HUES64 (cell line): ENCODE results near the gene NOC4L.

Source experiments
- H3K27ac ChIP-seq: 2 replicates; pipeline ENCODE4 v1.7.0; 2013; ENCODE audit warnings: low read depth, low read length, inconsistent platforms
- H3K27me3 ChIP-seq: 2 replicates; pipeline ENCODE4 v1.6.1; 2013; ENCODE audit warnings: mild to moderate bottlenecking, low read length; ENCODE audit not compliant: insufficient read depth
- H3K36me3 ChIP-seq: 2 replicates; pipeline ENCODE4 v1.6.1; 2013; ENCODE audit warnings: mild to moderate bottlenecking, low read length; ENCODE audit not compliant: insufficient read depth
- H3K4me1 ChIP-seq: 2 replicates; pipeline ENCODE4 v1.6.1; 2013; ENCODE audit warnings: mild to moderate bottlenecking, low read length, moderate library complexity; ENCODE audit not compliant: insufficient read depth
- H3K4me3 ChIP-seq: 2 replicates; pipeline ENCODE4 v1.5.1; 2013; ENCODE audit warnings: mild to moderate bottlenecking, low read length, moderate library complexity
- H3K9ac ChIP-seq: 2 replicates; pipeline ENCODE4 v1.6.1; 2013; ENCODE audit warnings: mild to moderate bottlenecking, low read depth, low read length
- H3K9me3 ChIP-seq: 2 replicates; pipeline ENCODE4 v1.6.1; 2013; ENCODE audit warnings: low read depth, low read length; ENCODE audit not compliant: insufficient read depth
- WGBS: fragments of 150-250, 120-280 bp; methylation state at CpG from one replicate; pipeline ENCODE4 v1.1.7; 2013; ENCODE audit warnings: missing lambda C conversion rate; 5-methylcytosine and 5-hydroxymethylcytosine counted together

The NOC4L gene

DNA sequence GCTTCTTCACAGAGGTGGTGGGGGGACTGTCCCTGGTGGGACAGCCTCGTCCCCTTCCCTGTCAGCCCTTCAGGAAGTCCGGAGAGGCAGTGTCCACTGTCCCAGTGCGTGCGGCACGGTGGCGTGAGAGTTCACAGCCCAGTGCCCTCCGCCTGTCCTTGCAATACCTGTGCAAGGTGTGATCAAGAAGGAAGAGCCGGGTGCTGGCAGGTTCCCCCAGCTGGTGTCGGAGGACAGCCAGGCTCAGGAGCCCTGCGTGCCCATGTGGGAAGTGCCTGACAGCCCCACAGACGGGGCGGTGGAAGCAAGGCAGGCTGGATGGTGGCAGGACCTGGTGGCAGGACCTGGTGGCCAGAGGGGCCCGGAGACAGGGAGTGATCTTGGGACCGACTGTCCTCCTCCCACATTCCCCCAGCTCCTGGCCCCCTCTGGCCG, 16.4 kb downstream of the NOC4L start:
- WGBS = 87% methylated on average over 15 of the region's 15 CpGs
- H3K4me3 ChIP-seq = no peak overlapping the region
- peaks cover 5% of the 10 kb centered on the region; the same call in 1 of the 2 replicates for H3K27me3 ChIP-seq
- no peak overlapping the region for H3K9ac ChIP-seq
- H3K36me3 ChIP-seq = peaks cover 15% of the 10 kb centered on the region
- no peaks in the 10 kb centered on the region for H3K4me1 ChIP-seq
- no peak overlapping the region for H3K27ac ChIP-seq
- peaks cover 19% of the 10 kb centered on the region for H3K9me3 ChIP-seq

DNA sequence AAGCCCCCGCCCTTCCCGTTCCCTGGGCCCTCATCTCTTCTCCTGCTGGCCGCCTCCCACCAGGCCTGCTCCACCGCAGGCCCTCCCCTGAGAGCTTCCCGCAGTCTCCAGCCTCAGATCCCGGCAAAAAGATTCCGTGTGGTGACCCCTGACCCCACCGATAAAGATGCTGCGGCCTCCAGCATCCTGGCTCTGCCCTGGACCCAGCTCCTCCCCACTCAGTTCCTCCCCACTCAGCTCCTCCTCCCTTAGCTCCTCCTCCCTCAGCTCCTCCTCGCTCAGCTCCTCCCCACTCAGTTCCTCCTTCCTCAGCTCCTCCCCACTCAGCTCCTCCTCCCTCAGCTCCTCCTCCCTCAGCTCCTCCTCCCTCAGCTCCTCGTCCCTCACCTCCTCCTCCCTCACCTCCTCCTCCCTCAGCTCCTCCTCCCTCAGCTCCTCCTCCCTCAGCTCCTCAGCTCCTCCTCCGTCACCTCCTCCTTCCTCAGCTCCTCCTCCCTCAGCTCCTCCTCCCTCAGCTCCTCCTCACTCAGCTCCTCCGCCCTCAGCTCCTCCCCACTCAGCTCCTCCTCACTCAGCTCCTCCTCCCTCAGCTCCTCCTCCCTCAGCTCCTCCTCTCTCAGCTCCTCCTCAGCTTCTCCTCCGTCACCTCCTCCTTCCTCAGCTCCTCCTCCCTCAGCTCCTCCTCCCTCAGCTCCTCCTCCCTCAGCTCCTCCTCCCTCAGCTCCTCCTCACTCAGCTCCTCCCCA, 17.0 kb downstream of the NOC4L start:
- H3K27ac ChIP-seq = no peak overlapping the region
- H3K4me1 ChIP-seq = no peaks in the 10 kb centered on the region
- H3K27me3 ChIP-seq = peaks cover 5% of the 10 kb centered on the region; the same call in 1 of the 2 replicates
- H3K9ac ChIP-seq = no peak overlapping the region
- H3K4me3 ChIP-seq = no peak overlapping the region
- 72% methylated on average over 14 of the region's 14 CpGs for WGBS
- H3K9me3 ChIP-seq = peaks cover 25% of the 10 kb centered on the region
- peaks cover 13% of the 10 kb centered on the region for H3K36me3 ChIP-seq

DNA sequence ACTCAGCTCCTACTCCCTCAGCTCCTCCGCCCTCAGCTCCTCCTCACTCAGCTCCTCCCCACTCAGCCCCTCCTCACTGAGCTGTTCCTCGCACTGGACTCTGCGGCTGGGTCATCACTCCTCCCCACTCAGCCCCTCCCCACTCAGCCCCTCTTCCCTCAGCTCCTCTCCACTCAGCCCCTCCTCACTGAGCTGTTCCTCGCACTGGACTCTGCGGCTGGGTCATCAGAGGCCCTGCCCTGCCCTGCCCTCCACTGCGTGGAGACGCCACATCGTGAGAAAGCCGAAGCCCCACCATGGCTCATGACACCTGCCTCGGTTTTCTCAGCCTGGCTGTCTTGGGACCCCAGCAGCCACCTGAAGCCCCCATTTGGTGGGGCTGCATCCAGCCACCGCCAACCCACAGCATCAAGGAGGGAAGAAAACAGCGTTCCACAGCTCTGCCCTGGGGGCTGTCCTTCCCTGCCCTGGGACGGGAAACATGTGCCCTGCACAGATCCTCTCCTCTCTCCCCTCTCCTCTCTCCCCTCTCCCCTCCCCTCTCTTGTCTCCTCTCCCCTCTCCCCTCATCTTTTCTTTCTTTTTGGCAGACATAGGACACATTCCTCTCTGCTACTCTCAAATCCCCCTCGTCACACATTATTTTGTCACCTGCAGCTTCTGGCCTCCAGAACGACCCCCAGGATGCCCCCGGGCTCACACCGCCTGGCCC, 17.7 kb downstream of the NOC4L start:
- H3K4me1 ChIP-seq = no peaks in the 10 kb centered on the region
- peaks cover 5% of the 10 kb centered on the region; the same call in 1 of the 2 replicates for H3K27me3 ChIP-seq
- H3K36me3 ChIP-seq = peaks cover 6% of the 10 kb centered on the region
- H3K9ac ChIP-seq = no peak overlapping the region
- 70% methylated on average over 17 of the region's 17 CpGs for WGBS
- H3K27ac ChIP-seq = no peak overlapping the region
- H3K4me3 ChIP-seq = no peak overlapping the region
- peaks cover 18% of the 10 kb centered on the region for H3K9me3 ChIP-seq

DNA sequence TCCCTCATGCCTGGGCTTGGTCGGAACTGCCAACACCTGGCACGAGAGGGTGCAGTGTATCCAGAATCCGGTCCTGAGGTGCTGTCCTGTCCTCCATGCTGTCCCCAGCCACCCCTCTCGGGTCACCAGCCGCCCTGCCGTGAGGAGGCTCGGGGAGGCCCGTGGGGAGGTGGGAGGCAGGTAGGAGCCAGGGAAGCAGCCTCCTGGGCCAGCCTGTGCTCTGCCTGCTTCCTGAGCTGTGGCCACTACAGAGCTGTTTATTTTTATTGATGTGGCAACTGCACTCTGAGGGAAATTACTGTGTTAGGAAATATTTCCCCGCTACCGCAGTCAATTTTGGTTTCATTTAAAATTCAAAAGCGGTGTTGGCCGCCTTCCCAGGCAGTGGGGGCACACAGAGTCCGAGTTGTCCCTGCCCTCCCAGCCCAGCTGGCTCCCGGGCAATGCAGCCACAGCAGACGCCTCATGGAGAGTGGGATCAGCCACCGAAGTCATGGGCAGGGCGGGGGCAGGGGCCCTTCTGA, 18.3 kb downstream of the NOC4L start:
- peaks cover 17% of the 10 kb centered on the region for H3K9me3 ChIP-seq
- H3K4me1 ChIP-seq = no peaks in the 10 kb centered on the region
- no peak overlapping the region for H3K4me3 ChIP-seq
- H3K27ac ChIP-seq = no peak overlapping the region
- WGBS = 70% methylated on average over 17 of the region's 17 CpGs
- H3K27me3 ChIP-seq = peaks cover 5% of the 10 kb centered on the region; the same call in 1 of the 2 replicates
- peaks cover 5% of the 10 kb centered on the region for H3K36me3 ChIP-seq
- H3K9ac ChIP-seq = no peak overlapping the region

DNA sequence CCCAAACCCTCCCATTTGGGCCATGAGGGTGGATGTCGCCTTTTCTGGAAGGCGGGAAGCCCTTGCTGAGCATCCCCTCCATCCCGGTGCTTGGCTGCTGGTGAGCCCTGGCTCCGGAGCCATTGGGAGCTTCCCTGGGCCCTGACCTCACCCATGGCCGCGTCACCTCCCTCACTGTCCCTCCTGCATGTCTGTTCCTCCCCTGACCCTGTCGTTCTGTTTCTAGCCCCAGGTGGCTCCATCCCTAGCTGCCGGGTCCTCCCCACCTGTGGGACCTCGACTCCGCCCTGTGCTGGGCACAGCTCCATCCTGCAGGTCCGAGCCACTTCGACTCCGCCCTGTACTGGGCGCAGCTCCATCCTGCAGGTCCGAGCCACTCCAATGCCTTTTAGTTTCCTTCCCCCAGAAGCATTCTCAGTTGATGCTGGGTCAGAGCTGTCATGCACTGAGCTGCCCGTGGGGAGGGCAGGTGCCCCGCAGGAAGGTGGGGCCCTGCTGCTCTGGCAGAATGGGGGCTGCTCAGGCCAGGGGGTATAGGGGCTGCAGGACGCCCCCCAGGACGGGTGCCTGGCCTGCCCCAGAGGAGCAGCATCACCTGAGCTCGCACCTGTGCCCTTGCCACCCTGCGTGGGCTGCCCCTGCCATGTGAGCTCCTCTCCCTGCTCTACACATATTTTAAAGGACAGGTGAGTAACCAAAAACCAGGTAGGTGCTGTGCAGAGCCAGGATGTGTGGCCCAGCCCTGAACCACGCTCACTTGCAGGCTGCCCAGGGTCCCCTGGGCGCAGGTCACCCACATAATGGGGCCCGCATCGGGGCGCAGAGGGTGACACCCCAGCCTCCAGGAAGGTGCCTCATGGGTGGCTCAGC, 19.0 kb downstream of the NOC4L start:
- H3K9me3 ChIP-seq = peaks cover 10% of the 10 kb centered on the region
- 77% methylated on average over 26 of the region's 26 CpGs for WGBS
- H3K27me3 ChIP-seq = peaks cover 5% of the 10 kb centered on the region; the same call in 1 of the 2 replicates
- no peak overlapping the region for H3K27ac ChIP-seq
- no peaks in the 10 kb centered on the region for H3K4me1 ChIP-seq
- H3K4me3 ChIP-seq = no peak overlapping the region
- H3K9ac ChIP-seq = no peak overlapping the region
- no peaks in the 10 kb centered on the region for H3K36me3 ChIP-seq

DNA sequence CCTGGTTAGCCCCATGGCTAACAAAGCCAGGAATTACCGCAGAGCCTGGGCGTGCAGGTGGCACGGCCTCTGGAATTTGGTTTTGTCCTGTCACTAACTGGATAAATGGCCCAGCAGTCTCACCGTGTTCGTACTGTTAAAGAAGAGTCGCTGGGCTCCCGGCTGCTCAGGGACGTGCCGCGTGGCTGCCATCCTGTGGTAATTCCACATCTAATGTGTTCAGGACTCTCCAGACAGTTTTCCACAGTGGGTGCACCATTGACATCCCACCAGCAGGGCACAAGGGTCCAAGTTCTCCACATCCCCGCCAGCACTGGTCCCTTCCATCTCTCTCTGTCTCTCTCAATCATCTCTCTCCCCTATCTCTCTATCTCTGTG, 19.6 kb downstream of the NOC4L start:
- WGBS = 73% methylated on average over 11 of the region's 11 CpGs
- H3K36me3 ChIP-seq = no peaks in the 10 kb centered on the region
- peaks cover 10% of the 10 kb centered on the region for H3K9me3 ChIP-seq
- H3K27me3 ChIP-seq = peaks cover 5% of the 10 kb centered on the region; the same call in 1 of the 2 replicates
- H3K4me1 ChIP-seq = no peaks in the 10 kb centered on the region
- H3K27ac ChIP-seq = no peak overlapping the region
- no peak overlapping the region for H3K4me3 ChIP-seq
- H3K9ac ChIP-seq = no peak overlapping the region

DNA sequence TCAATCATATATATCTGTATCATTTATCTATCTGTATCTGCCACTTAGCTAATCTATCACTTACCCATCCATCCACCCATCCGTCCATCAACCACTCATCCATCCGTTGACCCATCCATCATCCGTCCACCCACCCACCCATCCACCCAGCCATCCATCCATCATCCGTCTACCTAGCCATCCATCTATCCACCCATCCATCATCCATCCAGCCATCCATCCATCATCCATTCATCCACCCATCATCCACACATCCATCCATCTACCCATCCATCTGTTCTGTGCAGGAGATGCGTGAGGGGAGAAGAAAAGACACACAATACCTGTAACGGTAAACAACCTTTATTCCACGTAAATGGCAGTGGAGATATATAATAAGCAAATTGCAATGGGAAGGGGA, 20.2 kb downstream of the NOC4L start:
- Histone ChIP-seq H3K4me3 (no peak overlapping the region), H3K27ac (no peak overlapping the region), H3K9ac (no peak overlapping the region), H3K4me1 (no peaks in the 10 kb centered on the region), H3K36me3 (no peaks in the 10 kb centered on the region), H3K27me3 (peaks cover 5% of the 10 kb centered on the region; the same call in 1 of the 2 replicates), H3K9me3 (peaks cover 10% of the 10 kb centered on the region)
- 92% methylated on average over 5 of the region's 7 CpGs for WGBS

DNA sequence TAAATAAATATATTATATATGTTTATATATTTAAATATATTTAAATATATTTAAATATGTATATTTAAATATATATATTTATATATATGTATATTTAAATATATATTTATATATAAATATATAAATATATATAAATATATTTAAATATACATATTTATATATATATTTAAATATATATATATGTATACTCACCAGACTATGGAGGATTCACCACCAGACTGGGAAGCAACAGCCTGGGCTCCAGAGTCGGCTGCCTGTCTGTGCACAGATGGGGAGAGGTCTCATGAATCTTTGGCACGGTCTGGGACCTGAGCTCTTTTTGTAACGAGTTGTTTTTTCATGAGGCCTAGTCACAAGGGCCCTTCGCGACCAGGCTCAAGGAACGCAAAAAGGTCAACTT, 21.3 kb downstream of the NOC4L start:
- Histone ChIP-seq H3K27me3 (peaks cover 5% of the 10 kb centered on the region; the same call in 1 of the 2 replicates), H3K36me3 (no peaks in the 10 kb centered on the region), H3K27ac (no peak overlapping the region), H3K9me3 (peaks cover 10% of the 10 kb centered on the region), H3K4me1 (no peaks in the 10 kb centered on the region), H3K4me3 (no peak overlapping the region), H3K9ac (no peak overlapping the region)
- WGBS = 95% methylated on average over 6 of the region's 6 CpGs

DNA sequence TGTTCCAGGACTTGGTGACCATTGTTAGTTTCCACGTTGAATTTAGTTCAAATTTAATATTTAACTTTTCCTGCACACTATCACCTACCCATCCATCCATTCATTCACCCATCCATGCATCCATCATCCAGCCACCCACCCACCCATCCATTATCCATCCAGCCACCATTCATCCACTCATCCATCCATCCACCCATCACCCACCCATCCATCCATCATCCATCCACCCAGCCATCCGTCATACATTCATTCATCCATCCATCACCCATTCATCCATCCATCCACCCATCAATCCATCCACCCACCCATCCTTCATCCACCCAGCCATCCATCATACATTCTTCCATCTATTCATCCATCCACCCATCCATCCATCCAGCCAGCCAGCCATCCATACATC, 21.8 kb downstream of the NOC4L start:
- Histone ChIP-seq H3K9ac (no peak overlapping the region), H3K36me3 (no peaks in the 10 kb centered on the region), H3K9me3 (peaks cover 10% of the 10 kb centered on the region), H3K4me3 (no peak overlapping the region), H3K4me1 (no peaks in the 10 kb centered on the region), H3K27me3 (peaks cover 5% of the 10 kb centered on the region; the same call in 1 of the 2 replicates), H3K27ac (no peak overlapping the region)
- WGBS = 81% methylated on average over 2 of the region's 2 CpGs

DNA sequence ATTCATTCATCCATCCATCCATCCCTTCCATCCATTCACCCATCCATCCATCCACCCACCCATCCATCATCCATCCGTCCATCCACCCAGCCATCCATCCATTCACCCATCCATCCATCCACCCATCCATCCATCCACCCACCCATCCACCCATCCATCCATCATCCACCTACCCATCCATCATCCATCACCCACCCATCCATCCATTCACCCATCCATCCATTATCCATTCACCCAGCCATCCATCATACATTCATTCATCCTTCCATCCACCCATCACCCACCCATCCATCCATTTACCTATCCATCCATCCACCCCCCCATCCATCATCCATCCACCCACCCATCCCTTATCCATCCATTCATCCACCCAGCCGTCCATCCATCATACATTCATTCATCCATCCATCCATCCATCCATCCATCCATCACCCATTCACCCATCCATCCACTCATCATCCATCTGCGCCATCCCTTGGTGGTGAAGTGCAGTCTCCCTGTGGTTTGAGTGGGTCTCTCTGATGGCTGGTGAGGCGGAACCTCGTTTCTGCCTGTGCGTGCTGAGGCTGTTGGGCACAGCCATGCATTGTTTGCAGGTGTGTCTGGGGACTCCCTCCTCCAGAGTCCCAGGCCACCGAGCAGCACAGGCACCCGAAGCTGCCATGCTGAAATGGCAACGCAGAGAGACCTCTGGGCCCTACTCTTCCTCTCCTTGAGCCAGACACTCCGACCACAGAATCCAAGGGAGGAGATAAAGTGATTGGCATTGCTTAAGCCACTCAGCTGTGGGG, 22.7 kb downstream of the NOC4L start:
- Histone ChIP-seq H3K4me3 (no peak overlapping the region), H3K36me3 (no peaks in the 10 kb centered on the region), H3K27me3 (peaks cover 5% of the 10 kb centered on the region; the same call in 1 of the 2 replicates), H3K4me1 (no peaks in the 10 kb centered on the region), H3K27ac (no peak overlapping the region), H3K9ac (no peak overlapping the region), H3K9me3 (peaks cover 10% of the 10 kb centered on the region)
- 88% methylated on average over 10 of the region's 10 CpGs for WGBS
